ENCODE results near the gene ZNF787.

The ZNF787 gene

DNA sequence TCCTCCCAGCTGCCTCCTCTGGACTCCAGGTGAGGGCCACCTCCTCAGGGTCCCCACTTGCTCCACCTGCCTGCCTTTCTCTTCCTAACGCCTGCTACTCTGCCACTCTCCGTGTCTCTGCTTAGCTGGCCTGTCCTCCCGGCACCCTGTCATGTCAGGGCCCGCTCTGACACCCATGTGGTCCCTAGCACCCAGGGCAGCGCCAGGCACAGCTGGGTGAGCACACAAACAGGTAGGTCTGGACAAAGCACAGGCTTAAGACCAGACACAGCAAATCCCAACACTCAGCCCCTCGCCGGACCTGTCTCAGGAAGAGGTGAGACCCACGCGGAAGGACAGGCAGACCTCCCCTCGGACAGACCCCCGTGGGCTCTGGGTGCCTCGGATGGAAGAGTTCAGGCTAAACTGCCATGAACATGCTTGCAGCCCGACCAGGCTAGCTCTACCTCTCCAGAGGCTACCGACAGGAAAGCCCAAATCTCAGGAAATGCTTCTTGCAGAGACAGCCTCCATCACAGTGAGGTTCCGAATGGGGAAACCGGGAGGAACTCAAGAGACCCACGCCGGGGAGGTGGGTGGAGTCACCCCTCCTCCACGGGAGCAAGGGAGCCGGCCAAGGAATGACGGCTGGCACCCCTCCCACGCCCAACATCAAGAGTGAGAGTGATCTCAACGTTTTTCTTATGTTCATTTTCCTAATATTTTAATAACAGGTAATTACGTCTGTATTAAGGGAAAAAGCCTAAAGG lies 12.5 kb downstream of the ZNF787 start (continued):
- TF ChIP-seq, protein P1, sequence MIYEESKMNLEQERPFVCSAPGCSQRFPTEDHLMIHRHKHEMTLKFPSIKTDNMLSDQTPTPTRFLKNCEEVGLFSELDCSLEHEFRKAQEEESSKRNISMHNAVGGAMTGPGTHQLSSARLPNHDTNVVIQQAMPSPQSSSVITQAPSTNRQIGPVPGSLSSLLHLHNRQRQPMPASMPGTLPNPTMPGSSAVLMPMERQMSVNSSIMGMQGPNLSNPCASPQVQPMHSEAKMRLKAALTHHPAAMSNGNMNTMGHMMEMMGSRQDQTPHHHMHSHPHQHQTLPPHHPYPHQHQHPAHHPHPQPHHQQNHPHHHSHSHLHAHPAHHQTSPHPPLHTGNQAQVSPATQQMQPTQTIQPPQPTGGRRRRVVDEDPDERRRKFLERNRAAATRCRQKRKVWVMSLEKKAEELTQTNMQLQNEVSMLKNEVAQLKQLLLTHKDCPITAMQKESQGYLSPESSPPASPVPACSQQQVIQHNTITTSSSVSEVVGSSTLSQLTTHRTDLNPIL (CRISPR knock-in tag; IDR thresholded peaks at IDR 0.05; ENCODE audit: low read depth) = no peak
- no peak for TF ChIP-seq TOX (CRISPR knock-in tag; IDR thresholded peaks at IDR 0.05; ENCODE audit: borderline replicate concordance)
- TF ChIP-seq, protein P2, sequence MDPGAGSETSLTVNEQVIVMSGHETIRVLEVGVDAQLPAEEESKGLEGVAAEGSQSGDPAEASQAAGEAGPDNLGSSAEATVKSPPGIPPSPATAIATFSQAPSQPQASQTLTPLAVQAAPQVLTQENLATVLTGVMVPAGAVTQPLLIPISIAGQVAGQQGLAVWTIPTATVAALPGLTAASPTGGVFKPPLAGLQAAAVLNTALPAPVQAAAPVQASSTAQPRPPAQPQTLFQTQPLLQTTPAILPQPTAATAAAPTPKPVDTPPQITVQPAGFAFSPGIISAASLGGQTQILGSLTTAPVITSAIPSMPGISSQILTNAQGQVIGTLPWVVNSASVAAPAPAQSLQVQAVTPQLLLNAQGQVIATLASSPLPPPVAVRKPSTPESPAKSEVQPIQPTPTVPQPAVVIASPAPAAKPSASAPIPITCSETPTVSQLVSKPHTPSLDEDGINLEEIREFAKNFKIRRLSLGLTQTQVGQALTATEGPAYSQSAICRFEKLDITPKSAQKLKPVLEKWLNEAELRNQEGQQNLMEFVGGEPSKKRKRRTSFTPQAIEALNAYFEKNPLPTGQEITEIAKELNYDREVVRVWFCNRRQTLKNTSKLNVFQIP (CRISPR knock-in tag; IDR thresholded peaks at IDR 0.05; ENCODE audit: borderline replicate concordance, low read depth) = no peak
- TF ChIP-seq ISL1 (CRISPR knock-in tag; IDR thresholded peaks at IDR 0.05) = no peak
- TF ChIP-seq SNAI2 (CRISPR knock-in tag; IDR thresholded peaks at IDR 0.05) = no peak
- no peak for TF ChIP-seq RARB (CRISPR knock-in tag; IDR thresholded peaks at IDR 0.05)
- TF ChIP-seq ZNF70 (CRISPR knock-in tag; IDR thresholded peaks at IDR 0.05) = no peak

DNA sequence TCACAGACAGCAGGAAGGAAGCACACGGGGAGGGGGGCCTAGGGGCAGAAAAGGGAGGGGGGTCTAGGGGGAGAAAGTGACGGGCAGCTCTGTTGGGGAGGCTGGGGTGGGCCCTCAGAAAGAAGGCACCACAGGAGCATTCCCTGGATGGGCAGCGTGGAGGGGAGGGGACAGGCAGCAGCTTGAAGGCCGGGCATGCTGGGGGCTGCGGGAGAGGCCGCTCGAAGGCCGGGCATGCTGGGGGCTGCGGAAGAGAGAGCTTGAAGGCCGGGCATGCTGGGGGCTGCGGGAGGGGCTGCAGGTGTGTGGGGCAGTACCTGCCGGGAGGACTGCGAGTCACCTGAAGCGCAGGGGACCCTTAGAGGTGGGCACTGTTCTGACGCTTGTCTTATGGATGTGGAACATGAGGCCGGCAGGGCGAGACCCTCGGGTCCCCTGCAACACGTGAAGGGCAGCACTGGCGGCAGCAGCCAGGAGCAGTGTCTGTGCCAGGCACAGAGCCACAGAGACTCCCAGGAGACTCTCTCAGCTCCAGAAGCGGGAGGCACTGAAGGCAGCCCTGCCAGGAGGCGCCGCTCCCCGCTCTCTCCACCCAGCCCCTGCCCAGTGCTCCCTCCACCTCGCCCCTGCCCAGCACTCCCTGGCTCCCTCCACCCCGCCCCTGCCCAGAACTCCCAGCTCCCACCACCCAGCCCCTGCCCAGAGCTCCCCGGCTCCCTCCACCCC lies 13.3 kb downstream of the ZNF787 start:
- ATAC-seq = no peak
- TF ChIP-seq ESRRG (CRISPR knock-in tag; IDR thresholded peaks at IDR 0.05) (no peak), ZNF565 (CRISPR knock-in tag; conservative IDR thresholded peaks at IDR 0.05; ENCODE audit: low read depth) (no peak), PATZ1 (CRISPR knock-in tag; IDR thresholded peaks at IDR 0.05; ENCODE audit: borderline replicate concordance) (no peak), TCF4 (CRISPR knock-in tag; IDR thresholded peaks at IDR 0.05; ENCODE audit: borderline replicate concordance) (no peak), BACH2 (CRISPR knock-in tag; IDR thresholded peaks at IDR 0.05; ENCODE audit: borderline replicate concordance) (no peak)
- TF ChIP-seq, protein P3, sequence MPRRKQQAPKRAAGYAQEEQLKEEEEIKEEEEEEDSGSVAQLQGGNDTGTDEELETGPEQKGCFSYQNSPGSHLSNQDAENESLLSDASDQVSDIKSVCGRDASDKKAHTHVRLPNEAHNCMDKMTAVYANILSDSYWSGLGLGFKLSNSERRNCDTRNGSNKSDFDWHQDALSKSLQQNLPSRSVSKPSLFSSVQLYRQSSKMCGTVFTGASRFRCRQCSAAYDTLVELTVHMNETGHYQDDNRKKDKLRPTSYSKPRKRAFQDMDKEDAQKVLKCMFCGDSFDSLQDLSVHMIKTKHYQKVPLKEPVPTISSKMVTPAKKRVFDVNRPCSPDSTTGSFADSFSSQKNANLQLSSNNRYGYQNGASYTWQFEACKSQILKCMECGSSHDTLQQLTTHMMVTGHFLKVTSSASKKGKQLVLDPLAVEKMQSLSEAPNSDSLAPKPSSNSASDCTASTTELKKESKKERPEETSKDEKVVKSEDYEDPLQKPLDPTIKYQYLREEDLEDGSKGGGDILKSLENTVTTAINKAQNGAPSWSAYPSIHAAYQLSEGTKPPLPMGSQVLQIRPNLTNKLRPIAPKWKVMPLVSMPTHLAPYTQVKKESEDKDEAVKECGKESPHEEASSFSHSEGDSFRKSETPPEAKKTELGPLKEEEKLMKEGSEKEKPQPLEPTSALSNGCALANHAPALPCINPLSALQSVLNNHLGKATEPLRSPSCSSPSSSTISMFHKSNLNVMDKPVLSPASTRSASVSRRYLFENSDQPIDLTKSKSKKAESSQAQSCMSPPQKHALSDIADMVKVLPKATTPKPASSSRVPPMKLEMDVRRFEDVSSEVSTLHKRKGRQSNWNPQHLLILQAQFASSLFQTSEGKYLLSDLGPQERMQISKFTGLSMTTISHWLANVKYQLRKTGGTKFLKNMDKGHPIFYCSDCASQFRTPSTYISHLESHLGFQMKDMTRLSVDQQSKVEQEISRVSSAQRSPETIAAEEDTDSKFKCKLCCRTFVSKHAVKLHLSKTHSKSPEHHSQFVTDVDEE (CRISPR knock-in tag; IDR thresholded peaks at IDR 0.05) = no peak
- TF ChIP-seq, protein P2 (CRISPR knock-in tag; IDR thresholded peaks at IDR 0.05; ENCODE audit: borderline replicate concordance, low read depth) = no peak

DNA sequence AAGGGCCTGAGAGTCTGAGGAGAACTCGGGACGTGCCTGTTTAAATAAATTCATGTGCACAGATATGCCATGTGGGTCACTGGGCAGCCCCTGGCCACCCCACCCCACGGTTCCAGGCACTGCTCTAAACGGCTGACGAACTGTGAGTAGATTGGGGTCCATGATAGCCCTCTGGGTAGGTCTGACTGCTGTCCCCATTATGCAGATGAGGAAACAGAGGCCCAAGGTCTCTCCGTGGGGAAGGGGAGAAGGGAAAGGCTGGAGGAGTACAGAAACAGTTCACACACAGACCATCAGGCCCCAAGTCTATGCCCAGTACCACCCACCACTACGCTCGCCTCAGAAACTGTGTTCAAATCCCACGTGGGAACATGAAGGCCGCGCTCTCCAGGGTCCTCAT lies 14.1 kb downstream of the ZNF787 start:
- TF ChIP-seq ZNF565 (CRISPR knock-in tag; conservative IDR thresholded peaks at IDR 0.05; ENCODE audit: low read depth) (no peak), ESRRG (CRISPR knock-in tag; IDR thresholded peaks at IDR 0.05) (no peak), TCF4 (CRISPR knock-in tag; IDR thresholded peaks at IDR 0.05; ENCODE audit: borderline replicate concordance) (no peak), SNAI2 (CRISPR knock-in tag; IDR thresholded peaks at IDR 0.05) (no peak), ZNF70 (CRISPR knock-in tag; IDR thresholded peaks at IDR 0.05) (no peak), OSR1 (CRISPR knock-in tag; IDR thresholded peaks at IDR 0.05) (no peak), PPARA (CRISPR knock-in tag; IDR thresholded peaks at IDR 0.05; ENCODE audit: borderline replicate concordance) (no peak)
- TF ChIP-seq, protein P3 (CRISPR knock-in tag; IDR thresholded peaks at IDR 0.05) = no peak
- TF ChIP-seq, protein P1 (CRISPR knock-in tag; IDR thresholded peaks at IDR 0.05; ENCODE audit: low read depth) = no peak
- ATAC-seq = no peak

Data from SK-N-SH treated with all-trans-retinoic acid at 6 μM for 48 hours (cell line).